VCaP (cell line): ENCODE measurements around the gene TRIO.
A peak's percentile ranks its signal among the peaks of the same experiment; 100 is the strongest.

Source experiments
- H3K27ac ChIP-seq: fragments of 450-650 bp; 2 replicates; pipeline ENCODE4 v1.5.1; 2017
- CTCF ChIP-seq: fragments of 450-650 bp; conservative IDR thresholded peaks from 2 replicates; pipeline ENCODE4 v1.5.1; 2017; ENCODE audit warnings: mild to moderate bottlenecking, moderate library complexity

TRIO gene

GRCh38 chr5:14283139-14283538, 140.0 kb downstream of the TRIO start:
- H3K27ac ChIP-seq: no peak overlapping the region; the same call in 1 of the 2 replicates
- no peak for TF ChIP-seq CTCF

GRCh38 chr5:14284392-14285148, 141.4 kb downstream of the TRIO start:
- TF ChIP-seq CTCF: no peak
- peak overlapping the region; percentile 48 for H3K27ac ChIP-seq

GRCh38 chr5:14286007-14286406, 142.9 kb downstream of the TRIO start:
- no peak overlapping the region for H3K27ac ChIP-seq
- no peak for TF ChIP-seq CTCF

- no peak for TF ChIP-seq CTCF
- H3K27ac ChIP-seq: no peak overlapping the region
Observed at GRCh38 chr5:14286574-14287421, 143.7 kb downstream of the TRIO start.

- no peak for TF ChIP-seq CTCF
- no peak overlapping the region for H3K27ac ChIP-seq
Observed at GRCh38 chr5:14292766-14293658, 149.9 kb downstream of the TRIO start.

- no peak for TF ChIP-seq CTCF
- peak overlapping the region; percentile 18; the same call in 1 of the 2 replicates for H3K27ac ChIP-seq
Observed at GRCh38 chr5:14295610-14296009, 152.5 kb downstream of the TRIO start.
